Measurements from ENCODE around the gene GFRA4. TPM values are rescaled to one million over a fixed set of nuclear protein-coding genes. Genes with fewer than 3 reads are reported as not detected.

Gene GFRA4
- total and polyA plus RNA-seq, 4 donors, result not detected

- no peak for TF ChIP-seq CTCF (IDR thresholded peaks at IDR 0.05; ENCODE audit: control extremely low read depth, extremely low read depth)
- WGBS, 2 donors, result 91 to 97% methylated on average over 13 of the region's 13 CpGs
- no peak overlapping the region for H3K27ac ChIP-seq (ENCODE audit: low read depth in 1 of 2, low read length in 1 of 2)
- H3K36me3 ChIP-seq (ENCODE audit: control insufficient read depth in 4 of 4, insufficient read depth in 4 of 4, low read length in 4 of 4), result no peaks in the 10 kb centered on the region
- H3K9ac ChIP-seq (ENCODE audit: insufficient read depth in 1 of 2, low read length in 2 of 2), result no peak overlapping the region
- ATAC-seq (ENCODE audit: insufficient read depth, low FRiP score) (no peak), DNase-seq (no peak)
- H3K9me3 ChIP-seq (ENCODE audit: control insufficient read depth in 4 of 4, insufficient read depth in 3 of 4, low read length in 3 of 4), result peaks cover 0 to 7% (median 2%) of the 10 kb centered on the region in 4 donors
- H3K4me3 ChIP-seq, result no peak overlapping the region
- peaks cover 0 to 5% (median 0%) of the 10 kb centered on the region in 5 donors for H3K4me1 ChIP-seq (ENCODE audit: control insufficient read depth in 5 of 5, insufficient read depth in 5 of 5, low read length in 5 of 5)
- H3K27me3 ChIP-seq (ENCODE audit: control insufficient read depth in 3 of 3, insufficient read depth in 3 of 3, low read length in 2 of 3), result no peaks in the 10 kb centered on the region
Observed at GRCh38 chr20:3693376-3693775, 30.2 kb upstream of the GFRA4 start.

- H3K9me3 ChIP-seq (ENCODE audit: control insufficient read depth in 4 of 4, insufficient read depth in 3 of 4, low read length in 3 of 4), result peaks cover 0 to 7% (median 2%) of the 10 kb centered on the region in 4 donors
- H3K4me3 ChIP-seq, result no peak overlapping the region
- H3K9ac ChIP-seq (ENCODE audit: insufficient read depth in 1 of 2, low read length in 2 of 2), result no peak overlapping the region
- ATAC-seq (ENCODE audit: insufficient read depth, low FRiP score), result no peak
- TF ChIP-seq CTCF (IDR thresholded peaks at IDR 0.05; ENCODE audit: control extremely low read depth, extremely low read depth), result no peak
- no peak for DNase-seq
- no peaks in the 10 kb centered on the region for H3K36me3 ChIP-seq (ENCODE audit: control insufficient read depth in 4 of 4, insufficient read depth in 4 of 4, low read length in 4 of 4)
- no peak overlapping the region for H3K27ac ChIP-seq (ENCODE audit: low read depth in 1 of 2, low read length in 1 of 2)
- H3K27me3 ChIP-seq (ENCODE audit: control insufficient read depth in 3 of 3, insufficient read depth in 3 of 3, low read length in 2 of 3), result no peaks in the 10 kb centered on the region
- H3K4me1 ChIP-seq (ENCODE audit: control insufficient read depth in 5 of 5, insufficient read depth in 5 of 5, low read length in 5 of 5), result no peaks in the 10 kb centered on the region
- 93 to 94% methylated on average over 21 to 23 of the region's 23 CpGs for WGBS, 2 donors
Observed at GRCh38 chr20:3692706-3693294, 29.6 kb upstream of the GFRA4 start.

GRCh38 chr20:3691897-3692296 is 28.7 kb upstream of the GFRA4 start:
- no peak for TF ChIP-seq CTCF (IDR thresholded peaks at IDR 0.05; ENCODE audit: control extremely low read depth, extremely low read depth)
- 87 to 88% methylated on average over 9 of the region's 9 CpGs for WGBS, 2 donors
- H3K27me3 ChIP-seq (ENCODE audit: control insufficient read depth in 3 of 3, insufficient read depth in 3 of 3, low read length in 2 of 3), result no peaks in the 10 kb centered on the region
- DNase-seq (no peak), ATAC-seq (ENCODE audit: insufficient read depth, low FRiP score) (no peak)
- H3K27ac ChIP-seq (ENCODE audit: low read depth in 1 of 2, low read length in 1 of 2), result no peak overlapping the region
- H3K4me1 ChIP-seq (ENCODE audit: control insufficient read depth in 5 of 5, insufficient read depth in 5 of 5, low read length in 5 of 5), result peaks cover 0 to 7% (median 0%) of the 10 kb centered on the region in 5 donors
- H3K9me3 ChIP-seq (ENCODE audit: control insufficient read depth in 4 of 4, insufficient read depth in 3 of 4, low read length in 3 of 4), result peaks cover 0 to 7% (median 2%) of the 10 kb centered on the region in 4 donors
- no peaks in the 10 kb centered on the region for H3K36me3 ChIP-seq (ENCODE audit: control insufficient read depth in 4 of 4, insufficient read depth in 4 of 4, low read length in 4 of 4)
- no peak overlapping the region for H3K4me3 ChIP-seq
- no peak overlapping the region for H3K9ac ChIP-seq (ENCODE audit: insufficient read depth in 1 of 2, low read length in 2 of 2)

GRCh38 chr20:3691306-3691705 is 28.1 kb upstream of the GFRA4 start:
- Histone ChIP-seq H3K27ac (ENCODE audit: low read depth in 1 of 2, low read length in 1 of 2) (no peak overlapping the region), H3K9me3 (ENCODE audit: control insufficient read depth in 4 of 4, insufficient read depth in 3 of 4, low read length in 3 of 4) (peaks cover 0 to 3% (median under 1%) of the 10 kb centered on the region in 4 donors), H3K36me3 (ENCODE audit: control insufficient read depth in 4 of 4, insufficient read depth in 4 of 4, low read length in 4 of 4) (no peaks in the 10 kb centered on the region), H3K27me3 (ENCODE audit: control insufficient read depth in 3 of 3, insufficient read depth in 3 of 3, low read length in 2 of 3) (no peaks in the 10 kb centered on the region), H3K4me3 (no peak overlapping the region), H3K9ac (ENCODE audit: insufficient read depth in 1 of 2, low read length in 2 of 2) (no peak overlapping the region), H3K4me1 (ENCODE audit: control insufficient read depth in 5 of 5, insufficient read depth in 5 of 5, low read length in 5 of 5) (peaks cover 0 to 12% (median 4%) of the 10 kb centered on the region in 5 donors)
- no peak for TF ChIP-seq CTCF (IDR thresholded peaks at IDR 0.05; ENCODE audit: control extremely low read depth, extremely low read depth)
- 91 to 93% methylated on average over 16 of the region's 16 CpGs for WGBS, 2 donors
- DNase-seq (no peak), ATAC-seq (ENCODE audit: insufficient read depth, low FRiP score) (no peak)

Measured in lung (tissue), 12 donors.